H1 (cell line): ENCODE results near the gene URM1. TPM values are rescaled to one million over a fixed set of nuclear protein-coding genes. Genes with fewer than 3 reads are reported as not detected.

ENCODE experiments used
- CTCF ChIA-PET: fragments of 300-600 bp; sonication (Branson Sonifier 250); formaldehyde crosslinking; loops from one replicate; lab custom pipeline; 2021; ENCODE audit not compliant: partially characterized antibody; lab: Charles Lee
- POLR2A ChIA-PET: fragments of 300-600 bp; sonication (Branson Sonifier 250); formaldehyde crosslinking; loops from one replicate; lab custom pipeline; 2021; ENCODE audit warnings: inconsistent platforms; ENCODE audit not compliant: partially characterized antibody; lab: Charles Lee
- DNase-seq, 2 experiments: peaks; one replicate each; pipeline versions ENCODE4 v3.0.0 to v3.0.0-alpha.2; 2010 to 2022; ENCODE audit warnings: low spot score in 2 of 2, low read depth in 1 of 2, mixed read lengths in 1 of 2
- FAIRE-seq: peaks from 2 replicates; lab custom pipeline; 2011; peaks lifted over from hg19 to GRCh38; lab: Jason Lieb, UNC
- H2AFZ ChIP-seq: 2 replicates; pipeline ENCODE4 v1.8.1; 2012; ENCODE audit warnings: low read length, inconsistent platforms
- H2AK5ac ChIP-seq: 2 replicates; pipeline ENCODE4 v1.6.1; 2013; ENCODE audit warnings: low read depth, low read length
- H2BK120ac ChIP-seq: replicated peaks from 2 replicates; pipeline ENCODE3; 2013; ENCODE audit warnings: low read depth, low read length, inconsistent platforms
- H2BK12ac ChIP-seq: 2 replicates; pipeline ENCODE4 v1.6.1; 2013; ENCODE audit warnings: low read depth, low read length
- H2BK15ac ChIP-seq: 2 replicates; pipeline ENCODE4 v1.6.1; 2013; ENCODE audit warnings: low read length
- H2BK20ac ChIP-seq: 2 replicates; pipeline ENCODE4 v1.6.1; 2013; ENCODE audit warnings: low read length
- H2BK5ac ChIP-seq: 2 replicates; pipeline ENCODE4 v1.6.1; 2013; ENCODE audit warnings: low read depth, low read length
- H3K14ac ChIP-seq: 2 replicates; pipeline ENCODE4 v1.6.1; 2013; ENCODE audit warnings: inconsistent platforms; ENCODE audit not compliant: insufficient read length
- H3K18ac ChIP-seq: 2 replicates; pipeline ENCODE4 v1.6.1; 2013; ENCODE audit warnings: low read length; ENCODE audit errors: extremely low read depth
- H3K23ac ChIP-seq: 2 replicates; pipeline ENCODE4 v1.6.1; 2013; ENCODE audit warnings: inconsistent platforms; ENCODE audit not compliant: insufficient read length
- H3K23me2 ChIP-seq: 2 replicates; pipeline ENCODE4 v1.6.1; 2013; ENCODE audit warnings: low read depth, low read length
- H3K27ac ChIP-seq: 2 replicates; pipeline ENCODE4 v1.6.1; 2011; ENCODE audit warnings: low read depth, low read length, inconsistent platforms
- H3K27me3 ChIP-seq, 4 experiments: replicated peaks in 1 of 4; 1 replicate in 1 of 4; 2 replicates in 3 of 4; pipeline versions ENCODE4 v1.6.1 to v1.8.1; 2011 to 2013; ENCODE audit warnings: low read length in 3 of 4, mild to moderate bottlenecking in 3 of 4, inconsistent platforms in 2 of 4, mixed read lengths in 2 of 4, moderate library complexity in 1 of 4; ENCODE audit not compliant: control insufficient read depth in 3 of 4, insufficient read depth in 3 of 4; ENCODE audit errors: extremely low read depth in 1 of 4
- H3K36me3 ChIP-seq, 4 experiments: 2 replicates each; pipeline versions ENCODE4 v1.6.1 to v1.8.1; 2011 to 2013; ENCODE audit warnings: mild to moderate bottlenecking in 4 of 4, low read length in 3 of 4, moderate library complexity in 2 of 4, control low read depth in 1 of 4, inconsistent platforms in 1 of 4; ENCODE audit not compliant: insufficient read depth in 4 of 4, control insufficient read depth in 2 of 4
- H3K4ac ChIP-seq: replicated peaks from 2 replicates; pipeline ENCODE3; 2013; ENCODE audit warnings: low read length, low read depth, mixed read lengths, inconsistent platforms; ENCODE audit not compliant: insufficient read length
- H3K4me1 ChIP-seq, 4 experiments: replicated peaks in 1 of 4; 1 replicate in 1 of 4; 2 replicates in 3 of 4; pipeline versions ENCODE4 v1.6.1 to v1.8.1; 2011 to 2013; ENCODE audit warnings: low read length in 3 of 4, inconsistent platforms in 2 of 4, mixed read lengths in 1 of 4; ENCODE audit not compliant: insufficient read depth in 4 of 4, control insufficient read depth in 3 of 4
- H3K4me2 ChIP-seq, 2 experiments: 2 replicates each; pipeline versions ENCODE4 v1.6.1 to v1.8.1; 2011 to 2013; ENCODE audit warnings: low read depth in 2 of 2, low read length in 2 of 2, control low read depth in 1 of 2, inconsistent platforms in 1 of 2, mild to moderate bottlenecking in 1 of 2; ENCODE audit not compliant: insufficient read depth in 1 of 2
- H3K4me3 ChIP-seq, 4 experiments: fragments of 200-600, 300-600 bp in 1 of 4; sonication (generic), shearing (Covaris generic), sonication (Bioruptor Twin) in 1 of 4; 2 replicates each; pipeline versions ENCODE4 v1.5.1 to v1.8.1; 2011 to 2016; ENCODE audit warnings: low read length in 4 of 4, low read depth in 3 of 4, control low read depth in 2 of 4, inconsistent platforms in 2 of 4, mild to moderate bottlenecking in 2 of 4, mixed read lengths in 1 of 4, moderate library complexity in 1 of 4; ENCODE audit not compliant: insufficient read depth in 2 of 4; ENCODE audit errors: extremely low read depth in 1 of 4
- H3K56ac ChIP-seq: replicated peaks from 2 replicates; pipeline ENCODE3; 2013; ENCODE audit warnings: low read depth, mild to moderate bottlenecking, mixed read lengths, low read length, inconsistent platforms; ENCODE audit not compliant: insufficient read length
- H3K79me1 ChIP-seq: 2 replicates; pipeline ENCODE4 v1.6.1; 2013; ENCODE audit warnings: low read depth, low read length, control low read depth
- H3K79me2 ChIP-seq, 2 experiments: 2 replicates each; pipeline versions ENCODE4 v1.6.1 to v1.8.1; 2012 to 2013; ENCODE audit warnings: low read length in 2 of 2, mild to moderate bottlenecking in 2 of 2, inconsistent platforms in 1 of 2; ENCODE audit not compliant: insufficient read depth in 2 of 2, control insufficient read depth in 1 of 2
- H3K9ac ChIP-seq, 4 experiments: replicated peaks in 1 of 4; 1 replicate in 1 of 4; 2 replicates in 3 of 4; pipeline versions ENCODE4 v1.6.1 to v1.8.1; 2011 to 2013; ENCODE audit warnings: low read depth in 3 of 4, low read length in 3 of 4, control low read depth in 2 of 4, mild to moderate bottlenecking in 2 of 4, moderate library complexity in 2 of 4, inconsistent platforms in 1 of 4; ENCODE audit errors: extremely low read depth in 1 of 4
- H3K9me3 ChIP-seq, 2 experiments: 2 replicates each; pipeline versions ENCODE4 v1.6.1 to v1.8.1; 2012 to 2013; ENCODE audit warnings: mild to moderate bottlenecking in 2 of 2, moderate library complexity in 2 of 2, control low read depth in 1 of 2, inconsistent platforms in 1 of 2, low read depth in 1 of 2, low read length in 1 of 2, mixed read lengths in 1 of 2; ENCODE audit not compliant: insufficient read depth in 2 of 2
- H4K20me1 ChIP-seq, 2 experiments: replicated peaks in 1 of 2; 2 replicates each; pipeline versions ENCODE3 to v1.8.1; 2011 to 2013; ENCODE audit warnings: inconsistent platforms in 2 of 2, low read length in 2 of 2, mild to moderate bottlenecking in 1 of 2; ENCODE audit not compliant: insufficient read depth in 2 of 2, control insufficient read depth in 1 of 2
- H4K5ac ChIP-seq: 2 replicates; pipeline ENCODE4 v1.6.1; 2013; ENCODE audit warnings: low read length, low read depth, mixed read lengths, inconsistent platforms; ENCODE audit not compliant: insufficient read length
- H4K8ac ChIP-seq: 2 replicates; pipeline ENCODE4 v1.8.0; 2013; ENCODE audit warnings: mild to moderate bottlenecking, moderate library complexity, low read length, inconsistent platforms; ENCODE audit not compliant: insufficient read depth; ENCODE audit errors: extremely low read depth
- H4K91ac ChIP-seq: replicated peaks from 2 replicates; pipeline ENCODE3; 2013; ENCODE audit warnings: low read length, mixed read lengths, inconsistent platforms; ENCODE audit not compliant: insufficient read length
- BCL11A ChIP-seq, 2 experiments: IDR thresholded peaks; one replicate each; pipeline ENCODE4 v1.6.1; 2011; ENCODE audit warnings: low read depth in 2 of 2, low read length in 2 of 2, mild to moderate bottlenecking in 2 of 2
- CEBPB ChIP-seq: IDR thresholded peaks from 2 replicates; pipeline ENCODE4 v1.6.1; 2012; ENCODE audit warnings: low read depth, low read length
- CHD1 ChIP-seq: IDR thresholded peaks from 2 replicates; pipeline ENCODE4 v1.6.1; 2012; ENCODE audit warnings: low read depth, low read length, improper control_type of control experiment
- GABPA ChIP-seq: IDR thresholded peaks from 2 replicates; pipeline ENCODE4 v1.6.1; 2011; ENCODE audit warnings: mild to moderate bottlenecking, low read length, moderate library complexity, borderline replicate concordance; ENCODE audit not compliant: insufficient read depth
- HDAC2 ChIP-seq, 2 experiments: fragments of 300-600 bp in 1 of 2; sonication (generic) in 1 of 2; IDR thresholded peaks; 2 replicates each; pipeline ENCODE4 v1.6.1; 2011 to 2012; ENCODE audit warnings: low read depth in 2 of 2, low read length in 2 of 2, mild to moderate bottlenecking in 2 of 2, moderate library complexity in 2 of 2, borderline replicate concordance in 1 of 2, inconsistent platforms in 1 of 2
- HDAC6 ChIP-seq: IDR thresholded peaks from one replicate; pipeline ENCODE4 v1.7.1; 2012; ENCODE audit warnings: low read depth, mild to moderate bottlenecking, inconsistent platforms, low read length, moderate library complexity
- KDM5A ChIP-seq: fragments of 200-600 bp; IDR thresholded peaks from 2 replicates; pipeline ENCODE4 v1.7.1; 2012; ENCODE audit warnings: mild to moderate bottlenecking, low read length, inconsistent platforms, mixed read lengths
- NANOG ChIP-seq: IDR thresholded peaks from 2 replicates; pipeline ENCODE4 v1.6.1; 2011; ENCODE audit warnings: low read length, low read depth, mild to moderate bottlenecking, inconsistent platforms; ENCODE audit not compliant: insufficient read depth, poor library complexity, severe bottlenecking
- TCF12 ChIP-seq: IDR thresholded peaks from 2 replicates; pipeline ENCODE4 v1.6.1; 2011; ENCODE audit warnings: low read depth, mild to moderate bottlenecking, low read length
- WGBS, 2 experiments: shearing (Covaris generic) in 1 of 2; methylation state at CpG; one replicate each; pipeline versions ENCODE4 v1.1.6 to v1.1.7; 2013 to 2015; ENCODE audit warnings: low lambda C conversion rate in 2 of 2, mixed read lengths in 2 of 2, inconsistent platforms in 1 of 2, low coverage in 1 of 2, missing lambda C conversion rate in 1 of 2; ENCODE audit not compliant: insufficient replicate concordance in 2 of 2, insufficient coverage in 1 of 2, insufficient read length in 1 of 2; ENCODE audit errors: extremely low coverage in 1 of 2, missing lambda C conversion rate in 1 of 2; 5-methylcytosine and 5-hydroxymethylcytosine counted together
- polyA plus RNA-seq, 7 experiments: library from polyadenylated mRNA; depleted of rRNA in 3 of 7; stranded (reverse) in 5 of 7; unstranded in 2 of 7; fragments of >200 nt in 5 of 7; fragments of 200-250 nt in 2 of 7; gene quantifications; 1 replicate in 5 of 7; 2 replicates in 1 of 7; 4 replicates in 1 of 7; pipeline versions ENCODE4 v1.2.1 to v1.2.3, GENCODE V29; 2011 to 2013; ENCODE audit warnings: missing spikeins in 2 of 7, mixed read lengths in 2 of 7
- total RNA-seq: library from RNA; stranded (reverse); fragmentation: NEBNext Ultra II Directional; extraction: Animal tissue kit (Norgen Biotek cat#: 25700); gene quantifications from 2 replicates; pipeline ENCODE4 v1.2.1, GENCODE V29; 2021
- TF ChIP-seq, protein P1 (sequence below): IDR thresholded peaks from 2 replicates; pipeline ENCODE4 v1.6.1; 2012; ENCODE audit warnings: low read length, inconsistent platforms

The URM1 gene
- total and polyA plus RNA-seq, 2 of the 8 experiments (the other 6 are each of a cell fraction or from before 2014, with no cell fraction given) = 58.3 to 62.3 TPM

DNA sequence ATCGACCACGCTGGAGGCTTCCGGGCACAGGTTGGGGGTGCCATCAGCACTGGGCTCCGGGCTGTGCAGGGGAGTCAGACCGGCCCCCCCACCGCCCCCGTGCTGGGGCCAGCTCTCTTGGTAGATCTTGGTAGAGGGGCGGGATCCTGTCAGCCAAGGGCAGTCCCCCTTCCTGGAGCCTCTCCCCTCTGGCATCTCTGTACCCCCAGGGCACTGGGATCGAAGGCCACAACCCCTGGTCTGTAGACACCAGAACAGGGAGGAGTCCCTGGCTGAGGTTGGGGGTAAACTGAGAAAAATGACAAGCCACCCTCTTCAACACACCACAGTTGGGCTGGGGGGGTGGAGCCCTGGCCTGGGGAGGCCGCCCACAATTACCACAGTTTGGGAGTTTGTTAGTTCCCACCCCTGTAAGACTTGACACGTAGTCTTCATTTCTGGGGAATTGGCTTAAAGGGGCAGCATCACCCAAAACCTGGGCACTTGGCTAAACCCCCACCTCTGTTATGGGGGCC is 50.4 kb downstream of the URM1 start:
- DNase-seq (peak in 1 of 2 experiments; percentile 57), FAIRE-seq (no peak)
- Histone ChIP-seq H3K4me2 (peak overlapping the region; percentile 63 to 83), H4K91ac (no peak overlapping the region), H3K9ac (no peak overlapping the region), H3K18ac (no peak overlapping the region), H2BK5ac (no peak overlapping the region), H2BK15ac (no peak overlapping the region), H2AFZ (no peak overlapping the region), H3K4me3 (peak overlapping the region in 3 of 4 experiments; percentile 58 to 89 (median 61); a peak in 6 of 8 replicates), H3K56ac (no peak overlapping the region), H3K14ac (no peak overlapping the region), H4K20me1 (no peaks in the 10 kb centered on the region), H3K79me1 (no peaks in the 10 kb centered on the region), H3K4ac (no peak overlapping the region), H3K27ac (no peak overlapping the region), H2BK120ac (no peak overlapping the region), H3K23ac (no peak overlapping the region), H2AK5ac (no peak overlapping the region), H3K9me3 (no peaks in the 10 kb centered on the region), H4K8ac (no peak overlapping the region), H4K5ac (no peak overlapping the region), H2BK20ac (no peak overlapping the region), H3K23me2 (peaks cover 6% of the 10 kb centered on the region; the same call in 1 of the 2 replicates), H3K4me1 (peaks cover 2 to 10% (median 5%) of the 10 kb centered on the region in 4 experiments; a peak in 5 of 7 replicates), H2BK12ac (no peak overlapping the region), H3K36me3 (no peaks in the 10 kb centered on the region), H3K27me3 (peaks cover 5 to 41% (median 31%) of the 10 kb centered on the region in 4 experiments; a peak in 6 of 7 replicates), H3K79me2 (no peaks in the 10 kb centered on the region)
- WGBS, 2 experiments = 64% methylated on average over 7 of the region's 11 CpGs; no CpG with 5 or more reads in 1 of the 2 experiments
- POLR2A ChIA-PET = interaction anchor here (2.8 kb wide), 1 partner anchor 38 kb away, joined by 8 read pairs; no protein-coding TSS in a partner anchor
- CTCF ChIA-PET = interaction anchor here (0.6 to 5.9 kb wide), 6 partner anchors 9 to 1905 kb away, joined by 3 to 40 read pairs (median 8); no protein-coding TSS in a partner anchor
- no peak for TF ChIP-seq TCF12
- no peak for TF ChIP-seq CEBPB
- no peak for TF ChIP-seq HDAC6
- no peak for TF ChIP-seq GABPA
- no peak for TF ChIP-seq HDAC2 (IDR thresholded peaks at IDR 0.05; ENCODE audit: borderline replicate concordance in 1 of 2, low read depth in 2 of 2, low read length in 2 of 2)
- TF ChIP-seq NANOG = no peak
- no peak for TF ChIP-seq BCL11A (IDR thresholded peaks at IDR 0.05; ENCODE audit: low read depth in 2 of 2, low read length in 2 of 2)
- no peak for TF ChIP-seq KDM5A
- TF ChIP-seq, protein P1, sequence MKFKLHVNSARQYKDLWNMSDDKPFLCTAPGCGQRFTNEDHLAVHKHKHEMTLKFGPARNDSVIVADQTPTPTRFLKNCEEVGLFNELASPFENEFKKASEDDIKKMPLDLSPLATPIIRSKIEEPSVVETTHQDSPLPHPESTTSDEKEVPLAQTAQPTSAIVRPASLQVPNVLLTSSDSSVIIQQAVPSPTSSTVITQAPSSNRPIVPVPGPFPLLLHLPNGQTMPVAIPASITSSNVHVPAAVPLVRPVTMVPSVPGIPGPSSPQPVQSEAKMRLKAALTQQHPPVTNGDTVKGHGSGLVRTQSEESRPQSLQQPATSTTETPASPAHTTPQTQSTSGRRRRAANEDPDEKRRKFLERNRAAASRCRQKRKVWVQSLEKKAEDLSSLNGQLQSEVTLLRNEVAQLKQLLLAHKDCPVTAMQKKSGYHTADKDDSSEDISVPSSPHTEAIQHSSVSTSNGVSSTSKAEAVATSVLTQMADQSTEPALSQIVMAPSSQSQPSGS = no peak
- no peak for TF ChIP-seq CHD1
